ENCODE results near the gene NAPEPLD. TPM values are rescaled to one million over a fixed set of nuclear protein-coding genes. Genes with fewer than 3 reads are reported as not detected.
"Not testable (repeated sequence)": the region's sequence is repeated elsewhere in the genome, so short reads cannot be mapped to it uniquely, and the experiment has no call there.

NAPEPLD gene
- total RNA-seq, 3 donors from 2014 or later: 7.2 to 16.5 (median 12.1) TPM

DNA sequence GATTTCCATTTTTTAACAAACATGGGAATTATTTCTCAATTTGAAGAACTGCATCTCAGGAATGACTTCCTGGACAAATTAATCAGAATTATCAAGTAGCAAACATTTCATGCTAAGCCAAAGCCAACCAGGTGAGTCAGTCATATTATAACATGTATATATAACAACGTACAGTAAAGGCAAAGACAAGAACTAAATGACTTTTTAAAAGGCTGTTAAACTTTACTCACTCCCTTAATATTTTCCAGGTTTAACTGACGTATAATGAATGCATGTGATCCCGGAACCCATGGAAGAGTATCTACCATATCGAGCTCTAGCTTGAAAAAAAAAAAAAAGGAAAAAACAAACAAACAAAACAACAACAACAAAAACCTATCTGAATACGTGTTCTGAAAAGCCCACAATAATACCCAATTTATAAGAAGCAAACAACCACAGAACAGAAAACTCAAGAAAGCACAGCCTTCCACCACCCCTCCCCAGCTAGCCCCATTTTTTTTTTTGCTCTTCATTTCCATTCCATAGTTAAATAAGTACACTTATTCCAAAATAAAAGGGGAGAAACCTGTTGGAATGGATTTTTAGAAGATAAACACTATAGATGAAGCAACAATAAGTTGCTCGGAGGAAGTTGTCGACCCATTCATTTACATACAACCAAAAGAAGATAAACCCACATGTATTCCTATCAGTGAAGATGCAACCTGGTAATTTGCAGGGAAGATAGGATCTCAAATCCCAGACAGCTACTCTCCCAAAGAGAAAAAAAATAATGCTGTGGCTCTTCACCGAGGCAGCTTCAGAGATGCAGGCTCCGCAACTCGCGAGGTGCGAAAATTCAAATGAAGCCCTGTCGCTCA is 537 bp downstream of the NAPEPLD start:
- no peaks in the 10 kb centered on the region for H3K27me3 ChIP-seq
- H3K9me3 ChIP-seq: no peaks in the 10 kb centered on the region
- H3K4me3 ChIP-seq: peak overlapping the region; percentile 77 to 80 (median 78)
- TF ChIP-seq POLR2AphosphoS5 (IDR thresholded peaks at IDR 0.05) (peak in 1 of 3 donors; percentile 25), POLR2A (IDR thresholded peaks at IDR 0.05) (no peak)
- TF ChIP-seq, protein P1, sequence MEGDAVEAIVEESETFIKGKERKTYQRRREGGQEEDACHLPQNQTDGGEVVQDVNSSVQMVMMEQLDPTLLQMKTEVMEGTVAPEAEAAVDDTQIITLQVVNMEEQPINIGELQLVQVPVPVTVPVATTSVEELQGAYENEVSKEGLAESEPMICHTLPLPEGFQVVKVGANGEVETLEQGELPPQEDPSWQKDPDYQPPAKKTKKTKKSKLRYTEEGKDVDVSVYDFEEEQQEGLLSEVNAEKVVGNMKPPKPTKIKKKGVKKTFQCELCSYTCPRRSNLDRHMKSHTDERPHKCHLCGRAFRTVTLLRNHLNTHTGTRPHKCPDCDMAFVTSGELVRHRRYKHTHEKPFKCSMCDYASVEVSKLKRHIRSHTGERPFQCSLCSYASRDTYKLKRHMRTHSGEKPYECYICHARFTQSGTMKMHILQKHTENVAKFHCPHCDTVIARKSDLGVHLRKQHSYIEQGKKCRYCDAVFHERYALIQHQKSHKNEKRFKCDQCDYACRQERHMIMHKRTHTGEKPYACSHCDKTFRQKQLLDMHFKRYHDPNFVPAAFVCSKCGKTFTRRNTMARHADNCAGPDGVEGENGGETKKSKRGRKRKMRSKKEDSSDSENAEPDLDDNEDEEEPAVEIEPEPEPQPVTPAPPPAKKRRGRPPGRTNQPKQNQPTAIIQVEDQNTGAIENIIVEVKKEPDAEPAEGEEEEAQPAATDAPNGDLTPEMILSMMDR (IDR thresholded peaks at IDR 0.05): no peak
- intact Hi-C loops (cut with DNase I; ENCODE audit: low total_unique reads): no loop called here
- DNase-seq (ENCODE audit: low spot score in 2 of 2): no peak
- H3K4me1 ChIP-seq: peaks cover 0 to 14% of the 10 kb centered on the region in 2 donors
- H3K27ac ChIP-seq: peak overlapping the region; percentile 94
- H3K36me3 ChIP-seq: no peaks in the 10 kb centered on the region

DNA sequence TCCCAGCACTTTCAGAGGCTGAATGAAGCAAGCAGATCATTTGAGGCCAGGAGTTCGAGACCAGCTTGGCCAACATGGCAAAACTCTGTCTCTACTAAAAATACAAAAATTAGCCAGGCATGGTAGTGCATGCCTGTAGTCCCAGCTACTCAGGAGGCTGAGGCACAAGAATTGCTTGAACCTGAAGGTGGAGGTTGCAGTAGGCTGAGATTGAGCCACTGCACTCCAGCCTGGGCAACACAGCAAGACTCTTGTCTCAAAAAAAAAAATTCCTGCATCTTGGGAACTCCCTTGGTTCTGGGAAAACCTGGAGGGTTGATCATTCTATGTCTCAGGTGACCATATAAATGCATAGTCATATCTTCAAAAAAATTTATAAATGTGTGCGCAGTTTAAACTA is 4.1 kb downstream of the NAPEPLD start:
- H3K27me3 ChIP-seq; intact Hi-C loops (cut with DNase I; ENCODE audit: low total_unique reads); DNase-seq (ENCODE audit: low spot score in 2 of 2); H3K36me3 ChIP-seq; H3K4me3 ChIP-seq; H3K27ac ChIP-seq; H3K9me3 ChIP-seq: not testable (repeated sequence)
- peaks cover 0 to 14% of the 10 kb centered on the region in 2 donors for H3K4me1 ChIP-seq

DNA sequence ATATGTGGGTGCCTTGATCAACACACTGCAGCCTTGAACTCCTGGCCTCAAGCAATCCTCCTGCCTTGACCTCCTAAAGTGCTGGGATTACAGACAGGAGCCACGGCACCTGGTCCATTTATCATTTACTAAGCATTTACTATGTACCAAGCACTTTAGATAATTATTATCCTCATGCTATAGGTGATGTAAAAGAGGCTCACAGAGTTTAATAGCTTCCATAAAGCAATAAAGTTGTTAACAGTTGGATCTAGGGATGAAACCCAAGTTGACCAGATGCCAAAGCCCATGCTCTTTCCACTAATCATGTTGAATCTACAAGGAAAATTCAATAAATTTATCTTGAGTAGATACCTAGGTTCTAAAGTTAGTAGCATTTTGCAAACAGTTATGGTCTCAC is 5.0 kb downstream of the NAPEPLD start:
- no peak overlapping the region for H3K27ac ChIP-seq
- H3K27me3 ChIP-seq: no peaks in the 10 kb centered on the region
- intact Hi-C loops (cut with DNase I; ENCODE audit: low total_unique reads): no loop called here
- H3K4me1 ChIP-seq: peaks cover 0 to 14% of the 10 kb centered on the region in 2 donors
- no peaks in the 10 kb centered on the region for H3K36me3 ChIP-seq
- DNase-seq (ENCODE audit: low spot score in 2 of 2): no peak
- no peak for TF ChIP-seq POLR2AphosphoS5 (IDR thresholded peaks at IDR 0.05)
- no peak for TF ChIP-seq POLR2A (IDR thresholded peaks at IDR 0.05)
- TF ChIP-seq, protein P1 (IDR thresholded peaks at IDR 0.05): no peak
- no peak overlapping the region for H3K4me3 ChIP-seq
- H3K9me3 ChIP-seq: no peaks in the 10 kb centered on the region

DNA sequence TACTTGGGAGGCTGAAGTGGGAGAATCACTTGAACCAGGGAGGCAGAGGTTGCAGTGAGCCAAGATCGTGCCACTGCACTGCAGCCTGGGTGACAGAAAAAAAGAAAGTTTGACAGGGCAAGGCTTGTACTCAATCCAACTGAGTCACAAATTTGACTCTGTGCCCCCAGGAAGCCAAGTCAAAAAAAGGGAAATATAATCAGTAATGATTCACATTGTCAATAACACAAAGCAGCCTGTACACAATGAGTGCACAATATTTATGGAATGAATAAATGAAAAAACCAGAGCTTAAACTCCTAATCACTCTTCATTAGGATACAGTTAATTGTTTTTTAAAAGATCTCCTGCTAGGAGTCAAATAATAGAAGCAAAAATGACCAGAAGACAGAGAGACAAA is 6.4 kb downstream of the NAPEPLD start:
- TF ChIP-seq POLR2A (IDR thresholded peaks at IDR 0.05) (no peak), POLR2AphosphoS5 (IDR thresholded peaks at IDR 0.05) (no peak)
- TF ChIP-seq, protein P1 (IDR thresholded peaks at IDR 0.05): no peak
- H3K4me1 ChIP-seq: peaks cover 0 to 8% of the 10 kb centered on the region in 2 donors
- H3K36me3 ChIP-seq: no peaks in the 10 kb centered on the region
- no peak overlapping the region for H3K27ac ChIP-seq
- H3K27me3 ChIP-seq: no peaks in the 10 kb centered on the region
- intact Hi-C loops (cut with DNase I; ENCODE audit: low total_unique reads): no loop called here
- H3K4me3 ChIP-seq: no peak overlapping the region
- no peak for DNase-seq (ENCODE audit: low spot score in 2 of 2)
- H3K9me3 ChIP-seq: no peaks in the 10 kb centered on the region

DNA sequence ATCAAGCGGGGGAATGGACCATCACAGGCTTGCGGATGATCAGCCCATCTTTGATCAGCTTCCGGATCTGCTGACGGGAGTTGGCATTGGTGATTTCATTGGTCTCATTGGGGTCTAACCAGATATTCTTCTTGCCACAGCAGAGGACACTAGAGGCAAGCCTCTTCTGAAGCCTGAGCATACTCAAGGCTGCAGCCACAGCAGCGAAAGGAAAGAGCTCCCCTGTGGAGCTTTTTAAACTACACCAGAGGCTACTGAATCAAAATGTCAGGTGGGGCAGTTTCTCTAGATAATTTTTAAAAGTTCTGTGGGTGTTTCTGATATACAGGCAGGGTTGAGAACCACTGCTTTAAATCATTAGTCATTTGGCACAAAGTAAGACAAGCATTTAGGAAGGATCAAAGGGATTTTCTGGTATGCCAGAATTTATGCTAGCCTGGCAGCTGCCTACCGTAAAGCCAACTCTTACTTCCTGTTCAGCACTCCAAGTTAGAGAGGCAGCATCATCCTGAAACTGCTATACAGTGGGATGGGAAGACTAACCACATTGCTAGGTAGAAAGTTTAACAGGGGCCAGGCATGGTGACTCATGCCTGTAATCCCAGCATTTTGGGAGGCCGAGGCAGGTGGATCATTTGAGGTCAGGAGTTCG is 7.0 kb downstream of the NAPEPLD start:
- H3K27ac ChIP-seq: no peak overlapping the region
- H3K9me3 ChIP-seq: no peaks in the 10 kb centered on the region
- H3K4me1 ChIP-seq: peaks cover 0 to 4% of the 10 kb centered on the region in 2 donors
- DNase-seq (ENCODE audit: low spot score in 2 of 2): no peak
- H3K36me3 ChIP-seq: no peaks in the 10 kb centered on the region
- intact Hi-C loops (cut with DNase I; ENCODE audit: low total_unique reads): no loop called here
- H3K4me3 ChIP-seq: no peak overlapping the region
- no peaks in the 10 kb centered on the region for H3K27me3 ChIP-seq
- TF ChIP-seq, protein P1 (IDR thresholded peaks at IDR 0.05): no peak
- TF ChIP-seq POLR2A (IDR thresholded peaks at IDR 0.05) (no peak), POLR2AphosphoS5 (IDR thresholded peaks at IDR 0.05) (no peak)

All from breast epithelium (tissue), 4 donors.